NT2/D1 (cell line): Measurements from ENCODE around the gene PLP2.
"Not testable (repeated sequence)": the region's sequence is repeated elsewhere in the genome, so short reads cannot be mapped to it uniquely, and the experiment has no call there.

Experiments used
- DNase-seq: peaks from one replicate; pipeline ENCODE4 v3.0.0-alpha.2; 2011; ENCODE audit warnings: low read depth, low spot score
- H3K27me3 ChIP-seq: 2 replicates; pipeline ENCODE4 v1.6.0; 2011; ENCODE audit warnings: mild to moderate bottlenecking; ENCODE audit not compliant: insufficient read length, insufficient read depth
- H3K36me3 ChIP-seq: 2 replicates; pipeline ENCODE4 v1.6.1; 2011; ENCODE audit warnings: mild to moderate bottlenecking, low read length, mixed read lengths; ENCODE audit not compliant: insufficient read depth, insufficient read length
- H3K4me1 ChIP-seq: 2 replicates; pipeline ENCODE4 v1.5.1; 2011; ENCODE audit not compliant: insufficient read depth, insufficient read length
- H3K4me3 ChIP-seq: 2 replicates; pipeline ENCODE4 v1.5.1; 2011; ENCODE audit warnings: low read depth; ENCODE audit not compliant: insufficient read length
- H3K9ac ChIP-seq: 2 replicates; pipeline ENCODE4 v1.6.0; 2011; ENCODE audit warnings: low read depth; ENCODE audit not compliant: insufficient read length
- H3K9me3 ChIP-seq: 2 replicates; pipeline ENCODE4 v1.5.1; 2011; ENCODE audit warnings: mild to moderate bottlenecking, low read length; ENCODE audit not compliant: insufficient read depth
- SUZ12 ChIP-seq: IDR thresholded peaks from 2 replicates; pipeline ENCODE4 v1.6.1; 2011; ENCODE audit not compliant: insufficient read length, insufficient read depth; ENCODE audit errors: extremely low read depth
- YY1 ChIP-seq: IDR thresholded peaks from 2 replicates; pipeline ENCODE4 v1.6.1; 2011; ENCODE audit not compliant: insufficient read length, insufficient read depth
- ZNF274 ChIP-seq: IDR thresholded peaks from 2 replicates; pipeline ENCODE4 v1.6.1; 2011; ENCODE audit warnings: mild to moderate bottlenecking, low read depth, low read length

PLP2 gene

GRCh38 chrX:49171752-49172279, at the start of gene PLP2:
Gene PLP2, plus strand, starts transcription at chrX:49171898. Its CDS starts 103 bp downstream, at chrX:49172001.
- no peak for DNase-seq
- H3K4me3 ChIP-seq: peak within 1 kb of the TSS; percentile 62
- peak within 1 kb of the TSS; percentile 79 for H3K9ac ChIP-seq

GRCh38 chrX:49122499-49122898, 49.2 kb upstream of the PLP2 start:
- H3K9ac ChIP-seq: peak overlapping the region; percentile 87
- no peaks in the 10 kb centered on the region for H3K27me3 ChIP-seq
- no peak for DNase-seq
- H3K4me1 ChIP-seq: peaks cover 3% of the 10 kb centered on the region
- H3K4me3 ChIP-seq: peak overlapping the region; percentile 83
- peaks cover 34% of the 10 kb centered on the region for H3K36me3 ChIP-seq
- no peak for TF ChIP-seq YY1
- no peak for TF ChIP-seq SUZ12
- TF ChIP-seq ZNF274: no peak
- H3K9me3 ChIP-seq: no peaks in the 10 kb centered on the region

More at GRCh38 chrX:49171752-49172279, at the start of gene PLP2:
- Histone ChIP-seq H3K36me3 (peaks cover 32% of the 10 kb centered on the region), H3K4me1 (no peaks in the 10 kb centered on the region), H3K27me3 (no peaks in the 10 kb centered on the region), H3K9me3 (no peaks in the 10 kb centered on the region)
- TF ChIP-seq YY1 (no peak), ZNF274 (no peak), SUZ12 (no peak)

GRCh38 chrX:49127742-49128258, 43.9 kb upstream of the PLP2 start:
- H3K4me1 ChIP-seq, H3K27me3 ChIP-seq, H3K36me3 ChIP-seq, DNase-seq, H3K9me3 ChIP-seq, H3K4me3 ChIP-seq, H3K9ac ChIP-seq: not testable (repeated sequence)

DNA sequence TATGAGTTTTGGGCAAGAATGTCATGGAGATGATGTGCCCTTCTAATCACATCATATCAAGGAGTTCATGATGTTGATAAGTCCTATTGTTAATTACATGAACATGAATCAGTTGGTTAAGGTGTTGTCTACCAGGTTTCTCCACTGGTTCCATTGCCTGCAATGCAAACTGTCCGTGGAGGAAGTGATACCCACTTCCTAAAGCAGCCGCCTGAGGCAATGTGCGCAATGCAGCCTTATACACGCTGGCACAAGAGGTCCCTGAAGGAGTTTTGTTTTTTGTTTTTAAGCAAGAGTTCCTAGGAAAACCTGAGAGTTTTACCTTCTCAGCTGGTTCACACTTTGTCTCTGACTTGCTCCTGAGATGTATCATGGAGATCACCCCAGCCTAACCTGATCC, 42.3 kb upstream of the PLP2 start:
- Histone ChIP-seq H3K36me3 (no peaks in the 10 kb centered on the region), H3K9ac (no peak overlapping the region), H3K4me3 (no peak overlapping the region), H3K4me1 (no peaks in the 10 kb centered on the region), H3K27me3 (no peaks in the 10 kb centered on the region), H3K9me3 (no peaks in the 10 kb centered on the region)
- no peak for DNase-seq
- TF ChIP-seq YY1 (no peak), SUZ12 (no peak), ZNF274 (no peak)

- not testable (repeated sequence) for H3K36me3 ChIP-seq, H3K9ac ChIP-seq, H3K27me3 ChIP-seq, H3K9me3 ChIP-seq, H3K4me1 ChIP-seq, H3K4me3 ChIP-seq, DNase-seq
Observed at GRCh38 chrX:49132275-49132674, 39.4 kb upstream of the PLP2 start.

DNA sequence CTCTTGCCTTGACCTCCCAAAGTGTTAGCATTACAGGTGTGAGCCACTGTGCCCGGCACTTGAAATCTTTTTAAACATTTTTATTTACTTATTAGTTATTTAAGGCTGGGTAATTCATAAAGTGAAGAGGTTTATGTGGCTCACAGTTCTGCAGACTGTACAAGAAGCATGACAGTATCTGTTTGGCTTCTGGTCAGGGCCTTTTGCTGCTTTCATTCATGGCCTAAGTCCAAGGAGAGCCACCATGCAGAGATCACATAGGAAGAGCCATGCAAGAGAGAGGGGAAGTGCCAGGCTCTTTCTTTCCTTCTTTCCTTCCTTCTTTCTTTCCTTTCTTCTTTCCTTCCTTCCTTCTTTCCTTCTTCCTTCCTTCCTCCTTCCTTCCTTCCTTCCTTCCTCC, 37.9 kb upstream of the PLP2 start:
- Histone ChIP-seq H3K9ac (no peak overlapping the region), H3K9me3 (peaks cover under 1% of the 10 kb centered on the region), H3K27me3 (no peaks in the 10 kb centered on the region), H3K4me3 (no peak overlapping the region), H3K4me1 (no peaks in the 10 kb centered on the region), H3K36me3 (no peaks in the 10 kb centered on the region)
- no peak for DNase-seq
- TF ChIP-seq SUZ12 (no peak), YY1 (no peak), ZNF274 (no peak)

- DNase-seq: no peak
- peaks cover 21% of the 10 kb centered on the region for H3K9me3 ChIP-seq
- no peaks in the 10 kb centered on the region for H3K4me1 ChIP-seq
- H3K36me3 ChIP-seq: no peaks in the 10 kb centered on the region
- TF ChIP-seq SUZ12 (no peak), YY1 (no peak), ZNF274 (no peak)
- no peaks in the 10 kb centered on the region for H3K27me3 ChIP-seq
- no peak overlapping the region for H3K9ac ChIP-seq
- no peak overlapping the region for H3K4me3 ChIP-seq
Observed at GRCh38 chrX:49137492-49137891, 34.2 kb upstream of the PLP2 start.

GRCh38 chrX:49139713-49140112, 32.0 kb upstream of the PLP2 start:
- TF ChIP-seq YY1 (no peak), ZNF274 (no peak), SUZ12 (no peak)
- H3K9me3 ChIP-seq: peaks cover 21% of the 10 kb centered on the region
- H3K27me3 ChIP-seq: no peaks in the 10 kb centered on the region
- no peak overlapping the region for H3K9ac ChIP-seq
- no peak overlapping the region for H3K4me3 ChIP-seq
- H3K4me1 ChIP-seq: no peaks in the 10 kb centered on the region
- no peaks in the 10 kb centered on the region for H3K36me3 ChIP-seq
- no peak for DNase-seq

DNA sequence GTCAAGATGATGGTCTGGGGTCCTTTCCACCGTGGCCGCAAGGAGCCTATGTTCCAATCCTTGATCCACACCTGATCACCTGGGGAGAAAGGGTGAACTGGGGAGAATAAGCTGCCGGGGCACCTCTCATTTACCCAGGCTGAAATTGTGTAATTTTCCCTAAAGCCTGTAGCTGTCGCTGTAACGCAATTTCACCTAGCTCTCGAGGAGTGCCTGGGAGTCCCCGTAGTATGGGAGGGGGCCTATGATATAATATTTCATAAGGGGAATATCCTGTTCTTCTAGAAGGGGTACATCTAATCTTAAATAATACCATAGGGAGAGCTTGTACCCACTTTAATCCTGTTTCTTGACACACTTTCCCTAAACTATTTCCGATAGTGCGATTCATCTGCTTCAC, 29.4 kb upstream of the PLP2 start:
- not testable (repeated sequence) for H3K9ac ChIP-seq, H3K36me3 ChIP-seq, DNase-seq, H3K4me3 ChIP-seq, H3K27me3 ChIP-seq, H3K4me1 ChIP-seq
- peaks cover 21% of the 10 kb centered on the region for H3K9me3 ChIP-seq

DNA sequence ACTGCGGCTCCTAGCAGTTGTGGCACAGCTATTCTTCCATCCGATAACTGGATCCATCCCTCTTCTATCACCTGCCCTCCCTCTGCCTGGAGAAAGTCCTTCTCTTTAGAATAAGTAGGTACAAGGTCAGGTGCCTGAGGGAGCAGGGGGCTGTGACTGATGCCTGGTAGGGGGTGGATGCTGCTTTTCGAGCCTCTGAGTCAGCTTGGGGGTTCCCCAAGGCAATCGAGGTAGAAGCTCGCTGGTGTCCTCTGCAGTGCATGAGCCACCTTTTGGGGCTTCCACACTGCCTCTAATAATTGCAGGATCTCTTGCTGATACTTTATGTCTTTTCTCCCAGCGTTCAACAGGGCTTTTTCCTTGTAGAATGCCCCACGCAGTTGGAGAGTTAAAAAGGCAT, 28.5 kb upstream of the PLP2 start:
- peaks cover 21% of the 10 kb centered on the region for H3K9me3 ChIP-seq
- H3K9ac ChIP-seq: not testable (repeated sequence)

More for the DNA sequence above, 28.5 kb upstream of the PLP2 start:
- H3K4me3 ChIP-seq, H3K4me1 ChIP-seq, DNase-seq, H3K27me3 ChIP-seq, H3K36me3 ChIP-seq: not testable (repeated sequence)
